Stimulated activated CD4-positive, alpha-beta T cell treated with anti-CD3 and anti-CD28 coated beads, Interleukin-1b, Interleukin-23, amount 100 ng/mL, for 1 hour (primary cell): ENCODE results near the gene FOXJ2.
"Not testable (repeated sequence)": the region's sequence is repeated elsewhere in the genome, so short reads cannot be mapped to it uniquely, and the experiment has no call there.

Experiments used
- DNase-seq, 2 donors: peaks; one replicate each; pipeline ENCODE4 v3.0.0-alpha.2; 2020; ENCODE audit warnings: low read depth in 2 of 2

FOXJ2 gene

GRCh38 chr12:8032242-8033152 lies at the start of gene FOXJ2:
FOXJ2 (plus strand) TSS chr12:8032716; CDS start chr12:8039833, 7,117 bp downstream.
- DNase-seq, result peak; percentile 63 to 64

DNA sequence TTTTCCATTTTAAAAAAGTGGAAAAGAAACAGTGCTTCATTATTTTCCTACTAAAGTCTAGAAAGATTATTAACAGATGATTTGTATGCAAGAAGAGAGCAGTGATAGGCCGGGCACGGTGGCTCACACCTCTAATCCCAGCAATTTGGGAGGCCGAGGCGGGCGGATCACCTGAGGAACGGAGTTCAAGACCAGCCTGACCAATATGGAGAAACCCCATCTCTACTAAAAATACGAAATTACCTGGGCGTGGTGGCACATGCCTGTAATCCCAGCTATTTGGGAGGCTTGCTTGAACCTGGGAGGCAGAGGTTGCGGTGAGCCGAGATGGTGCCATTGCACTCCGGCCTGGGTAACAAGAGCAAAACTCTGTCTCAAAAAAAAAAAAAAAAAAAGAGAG lies 49.5 kb upstream of the FOXJ2 start:
- not testable (repeated sequence) for DNase-seq

GRCh38 chr12:7983460-7983859 lies 49.1 kb upstream of the FOXJ2 start:
- DNase-seq, result not testable (repeated sequence)

GRCh38 chr12:7984900-7985299 lies 47.6 kb upstream of the FOXJ2 start:
- DNase-seq, result no peak

GRCh38 chr12:7985802-7986418 lies 46.6 kb upstream of the FOXJ2 start:
- DNase-seq, result no peak

DNA sequence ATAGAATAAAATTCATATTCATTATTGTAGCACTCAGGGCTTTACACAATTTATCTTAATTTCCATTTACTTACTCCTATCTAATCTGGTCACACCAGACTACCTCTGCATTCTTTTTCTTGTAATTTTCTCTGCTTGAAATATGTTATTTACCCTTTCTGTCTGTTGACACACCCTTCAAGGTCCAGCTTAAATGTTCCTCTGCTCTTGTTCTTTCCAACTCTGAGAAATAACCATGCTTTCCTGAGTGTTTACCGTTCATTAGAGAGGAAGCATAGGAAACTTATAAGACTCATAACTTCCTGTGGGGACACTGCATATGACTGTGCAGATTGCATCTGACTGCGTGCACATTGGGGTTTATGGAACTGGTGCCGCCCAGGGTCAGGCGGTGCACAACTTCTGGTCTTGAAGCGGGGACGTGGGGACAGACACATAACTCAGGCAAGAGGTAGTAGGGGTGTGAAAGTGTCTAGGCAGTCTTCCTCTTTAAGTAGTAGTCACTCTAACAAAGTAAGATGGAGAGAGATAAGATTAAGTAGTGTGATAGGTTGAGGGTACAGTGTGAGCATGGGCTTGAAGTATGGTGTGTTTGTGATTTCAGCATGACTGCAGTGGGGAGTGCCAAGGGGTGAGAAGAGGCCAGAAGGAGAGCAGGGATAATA lies 42.6 kb upstream of the FOXJ2 start:
- peak in 1 of 2 donors; percentile 58 for DNase-seq

DNA sequence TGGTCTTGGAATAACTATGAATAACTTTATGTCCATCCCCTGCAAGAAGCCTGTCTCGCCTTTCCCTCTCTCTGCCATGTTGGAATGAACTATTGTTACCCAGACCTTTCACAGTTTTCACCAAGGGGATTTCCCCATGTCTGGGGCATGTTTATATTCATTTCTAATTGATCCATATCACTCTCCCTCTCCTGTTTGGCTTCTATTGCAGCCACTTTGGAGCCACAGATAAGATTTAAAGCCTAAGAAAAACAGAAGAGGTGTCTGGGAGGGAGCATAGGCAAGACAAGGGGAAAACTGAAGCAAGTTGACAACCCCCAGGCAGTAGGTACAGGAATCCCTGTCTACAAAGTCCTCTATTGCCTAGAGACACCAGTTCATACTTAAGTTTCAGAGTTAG lies 41.0 kb upstream of the FOXJ2 start:
- DNase-seq, result no peak

DNA sequence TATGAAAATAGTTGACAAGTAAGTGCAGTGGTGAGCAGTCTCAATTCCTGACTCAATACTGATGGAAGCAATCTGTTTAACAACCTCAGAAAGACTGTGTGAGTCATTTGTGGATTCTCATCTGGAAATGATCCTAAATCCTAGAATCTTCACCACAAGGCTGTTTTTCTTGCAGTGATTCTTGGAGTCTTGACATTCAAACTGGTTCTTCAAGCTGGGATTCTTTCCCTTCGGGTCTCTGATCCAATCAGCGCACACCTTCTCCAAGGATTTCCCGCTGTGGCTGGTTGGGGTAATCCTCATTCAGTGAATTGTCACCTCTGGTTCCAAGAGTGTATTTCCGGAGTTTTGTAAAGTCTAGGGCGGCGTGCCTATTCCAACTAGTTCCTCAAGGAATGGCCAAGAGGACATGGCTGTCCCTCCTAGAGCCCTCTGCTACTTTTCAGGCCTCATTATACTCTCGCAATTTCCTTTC lies 37.7 kb upstream of the FOXJ2 start:
- no peak for DNase-seq

DNA sequence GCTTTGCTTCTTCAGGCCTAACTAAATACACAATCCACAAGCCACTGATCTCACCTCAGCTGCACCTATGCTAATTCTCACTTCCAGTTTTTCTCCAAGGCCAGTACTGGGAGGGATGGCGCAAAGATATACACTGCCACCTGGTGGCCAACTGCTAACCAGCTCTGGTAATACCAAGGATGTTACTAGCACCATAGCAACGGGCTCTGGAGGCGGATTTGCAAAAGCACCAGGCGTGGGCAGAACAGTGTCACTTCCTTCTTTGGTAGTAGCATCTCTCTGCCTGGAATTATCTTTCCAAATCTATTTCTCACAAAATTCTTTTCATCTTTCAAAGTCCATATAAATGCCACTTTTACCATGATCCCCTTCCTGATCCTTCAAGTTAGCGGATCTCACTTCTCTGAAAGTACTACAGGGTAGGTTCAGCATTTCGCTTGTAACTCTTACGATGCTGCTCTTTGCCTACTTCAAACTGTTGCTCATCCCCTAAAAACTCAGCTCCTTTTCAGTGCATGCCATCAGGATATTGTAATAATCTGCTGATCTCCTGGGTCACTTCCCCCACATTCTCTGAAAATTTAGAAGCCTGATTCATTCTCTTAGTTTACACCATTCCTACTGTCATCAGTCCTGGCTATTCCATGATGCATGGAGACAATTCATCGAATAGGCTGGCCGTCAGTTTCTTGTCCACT lies 37.1 kb upstream of the FOXJ2 start:
- DNase-seq, result peak; percentile 55 to 62

GRCh38 chr12:8000827-8001226 lies 31.7 kb upstream of the FOXJ2 start:
- DNase-seq, result not testable (repeated sequence)

GRCh38 chr12:8001496-8001895 lies 31.0 kb upstream of the FOXJ2 start:
- not testable (repeated sequence) for DNase-seq

DNA sequence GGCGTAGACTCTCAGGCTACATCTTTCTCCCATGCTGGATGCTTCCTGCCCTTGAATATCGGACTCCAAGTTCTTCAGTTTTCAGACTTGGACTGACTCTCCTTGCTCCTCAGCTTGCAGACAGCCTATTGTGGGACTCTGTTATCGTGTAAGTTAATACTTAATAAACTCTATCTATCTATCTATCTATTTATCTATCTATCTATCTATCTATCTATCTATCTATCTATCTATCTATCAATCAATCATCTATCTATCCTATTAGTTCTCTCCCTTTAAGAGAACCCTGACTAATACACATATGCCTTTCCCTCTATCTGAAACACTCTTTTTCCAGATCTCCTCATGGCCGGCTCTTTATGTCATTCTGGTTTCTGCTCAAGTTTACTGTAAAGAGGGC lies 27.6 kb upstream of the FOXJ2 start:
- DNase-seq, result not testable (repeated sequence)

DNA sequence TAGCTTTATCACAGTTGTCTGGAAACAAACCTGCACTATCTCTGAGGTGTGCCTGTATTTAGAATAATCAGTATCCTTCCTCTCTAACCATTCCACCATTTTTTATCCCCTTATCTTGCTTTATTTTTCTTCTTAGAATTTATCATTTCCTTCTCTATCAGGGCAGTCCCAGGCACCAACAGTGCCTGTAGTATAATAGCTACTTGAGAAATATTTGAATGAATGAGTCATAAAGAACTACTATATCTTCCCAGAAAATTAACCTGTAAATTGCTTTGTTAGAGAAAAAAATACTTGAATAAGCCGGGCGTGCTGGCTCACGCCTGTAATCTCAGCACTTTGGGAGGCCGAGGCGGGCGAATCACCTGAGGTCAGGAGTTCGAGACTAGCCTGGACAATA lies 21.2 kb upstream of the FOXJ2 start:
- no peak for DNase-seq

- DNase-seq, result no peak
Observed at GRCh38 chr12:8012651-8013309, 19.7 kb upstream of the FOXJ2 start.

DNA sequence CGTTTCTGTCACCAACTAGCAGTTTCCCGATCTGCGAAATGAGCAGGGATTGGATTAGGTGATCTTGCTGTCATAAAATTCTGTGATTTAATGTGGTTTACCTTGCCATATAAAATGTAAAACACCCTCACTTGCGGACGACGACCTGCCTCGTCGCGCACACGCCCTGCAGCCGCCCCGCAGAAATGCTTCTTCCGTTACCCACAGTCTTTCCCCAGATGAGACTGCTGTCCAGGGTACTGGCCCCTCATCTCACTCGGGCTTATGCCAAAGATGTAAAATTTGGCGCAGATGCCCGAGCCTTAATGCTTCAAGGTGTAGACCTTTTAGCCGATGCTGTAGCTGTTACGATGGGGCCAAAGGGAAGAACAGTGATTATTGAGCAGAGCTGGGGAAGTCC lies 17.7 kb upstream of the FOXJ2 start:
- no peak for DNase-seq

- DNase-seq, result not testable (repeated sequence)
Observed at GRCh38 chr12:8018213-8018612, 14.3 kb upstream of the FOXJ2 start.

DNA sequence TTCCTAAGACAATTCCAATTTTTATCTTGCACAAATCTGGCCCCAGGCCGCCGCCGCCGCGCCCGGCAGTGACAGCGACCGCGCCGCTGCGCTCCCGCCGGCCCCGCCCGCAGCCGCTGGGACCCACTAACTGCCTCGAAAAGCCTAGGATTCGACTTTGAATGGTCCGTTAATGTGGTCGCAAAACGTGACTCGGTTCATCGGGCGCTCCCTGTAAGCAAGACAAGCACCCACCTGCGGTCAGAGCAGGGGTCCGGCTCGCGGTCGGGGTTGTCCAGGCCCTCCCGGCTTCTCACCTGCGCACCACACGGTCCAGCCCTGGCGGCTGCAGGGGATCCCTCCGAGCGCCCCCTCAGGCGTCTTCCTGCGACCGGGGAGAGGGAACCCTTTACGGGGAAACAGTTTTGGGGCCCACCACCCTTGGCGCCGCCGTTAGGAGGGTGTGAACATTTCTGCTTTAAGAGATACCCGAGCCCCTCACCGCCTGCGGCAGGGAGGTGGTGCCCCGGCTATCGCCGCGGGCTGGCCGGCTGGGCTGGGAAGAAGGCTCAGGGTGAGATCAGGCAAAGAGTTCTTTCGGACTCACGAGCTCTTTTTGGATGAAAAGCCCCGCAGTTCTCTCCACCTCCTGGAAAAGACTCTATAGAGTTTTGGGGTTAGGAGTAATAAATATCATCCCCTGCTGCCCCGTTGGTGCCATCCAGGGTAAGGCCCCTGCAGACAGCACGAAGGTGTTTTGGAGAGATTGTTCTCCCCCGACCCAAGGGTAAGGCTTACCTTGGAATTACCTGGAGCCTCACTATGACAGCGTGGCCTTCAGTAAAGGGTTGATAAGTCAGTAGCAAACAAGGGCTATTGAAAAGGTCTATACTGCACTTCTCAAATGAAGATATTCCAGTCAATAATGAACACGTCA lies 13.6 kb upstream of the FOXJ2 start:
- no peak for DNase-seq

DNA sequence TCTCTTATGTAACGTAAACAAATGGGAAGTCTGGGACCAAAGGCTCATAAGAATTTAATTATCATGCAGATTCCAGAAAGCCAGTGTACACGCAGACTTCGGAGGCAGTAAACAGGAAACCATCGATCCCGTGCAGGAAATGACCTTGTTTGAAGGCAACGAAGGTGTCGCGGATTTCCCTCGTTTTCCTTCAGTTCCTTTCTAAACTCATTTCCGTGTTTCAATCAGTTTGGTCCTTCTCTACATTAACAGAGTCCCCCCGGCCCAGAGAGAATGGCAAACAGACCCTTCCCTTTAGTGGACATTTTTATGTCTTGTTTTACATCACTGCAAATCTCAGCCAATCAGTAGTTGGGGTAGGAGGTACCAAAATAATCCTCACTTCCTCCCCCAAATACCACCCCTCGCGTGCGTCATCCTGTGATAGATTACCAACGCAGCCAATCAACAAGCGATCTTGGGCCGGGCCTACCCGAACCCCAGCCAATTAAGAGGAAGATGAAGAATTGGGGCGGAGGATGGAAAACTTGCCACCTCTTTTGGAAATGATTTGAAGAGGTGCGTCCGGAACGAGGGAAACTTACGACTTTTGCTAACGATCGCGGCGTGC lies 6.1 kb upstream of the FOXJ2 start:
- peak; percentile 82 to 89 for DNase-seq

- no peak for DNase-seq
Observed at GRCh38 chr12:8027856-8028255, 4.7 kb upstream of the FOXJ2 start.

DNA sequence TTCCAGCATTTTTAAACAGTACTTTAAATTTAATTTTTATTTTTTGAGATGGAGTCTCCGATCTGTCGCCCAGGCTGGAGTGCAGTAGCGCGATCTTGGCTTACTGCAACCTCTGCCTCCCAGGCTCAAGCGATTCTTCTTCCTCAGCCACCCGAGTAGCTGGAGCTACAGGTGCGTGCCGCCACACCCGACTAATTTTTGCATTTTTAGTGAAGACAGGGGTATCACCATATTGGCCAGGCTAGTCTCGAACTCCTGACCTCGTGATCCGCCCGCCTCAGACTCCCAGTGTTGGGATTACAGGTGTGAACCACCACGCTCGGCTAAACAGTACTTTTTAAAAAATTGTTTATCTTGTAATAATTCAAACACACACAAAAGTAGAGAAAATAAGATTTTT lies 4.2 kb upstream of the FOXJ2 start:
- no peak for DNase-seq
